ENCODE data around the gene GNLY. TPM values are rescaled to one million over a fixed set of nuclear protein-coding genes. Genes with fewer than 3 reads are reported as not detected.

GNLY gene
- total and polyA plus RNA-seq, 2 experiments from 2014 or later, result not detected

- Histone ChIP-seq H3K9me3 (ENCODE audit: low read depth) (no peaks in the 10 kb centered on the region), H3K4me3 (no peak overlapping the region), H3K36me3 (replicated peaks; ENCODE audit: insufficient read depth, low read depth) (no peaks in the 10 kb centered on the region), H2AFZ (no peak overlapping the region), H3K9me2 (replicated peaks; ENCODE audit: insufficient read depth) (no peaks in the 10 kb centered on the region), H3K4me2 (no peak overlapping the region), H4K20me1 (ENCODE audit: insufficient read depth, poor library complexity, severe bottlenecking) (no peaks in the 10 kb centered on the region), H3K27me3 (no peaks in the 10 kb centered on the region), H3K27ac (no peak overlapping the region), H3K4me1 (ENCODE audit: insufficient read depth) (no peaks in the 10 kb centered on the region), H3K79me2 (no peaks in the 10 kb centered on the region)
- 89% methylated on average over 7 of the region's 7 CpGs for WGBS (ENCODE audit: low lambda C conversion rate, missing lambda C conversion rate)
- DNase-seq (ENCODE audit: low spot score), result no peak
- TF ChIP-seq CTCF (IDR thresholded peaks at IDR 0.05; ENCODE audit: poor library complexity) (no peak), EZH2phosphoT487 (IDR thresholded peaks at IDR 0.05; ENCODE audit: low read depth, severe bottlenecking, unreplicated experiment) (no peak), EZH2 (IDR thresholded peaks at IDR 0.05; ENCODE audit: borderline replicate concordance) (no peak)
These were observed 33.4 kb upstream of the GNLY start for GRCh38 chr2:85660725-85661124.

GRCh38 chr2:85661139-85661858 is 32.9 kb upstream of the GNLY start:
- H4K20me1 ChIP-seq (ENCODE audit: insufficient read depth, poor library complexity, severe bottlenecking), result no peaks in the 10 kb centered on the region
- 93% methylated on average over 11 of the region's 14 CpGs for WGBS (ENCODE audit: low lambda C conversion rate, missing lambda C conversion rate)
- H3K27ac ChIP-seq, result no peak overlapping the region
- no peak overlapping the region for H2AFZ ChIP-seq
- no peaks in the 10 kb centered on the region for H3K36me3 ChIP-seq (replicated peaks; ENCODE audit: insufficient read depth, low read depth)
- no peak for DNase-seq (ENCODE audit: low spot score)
- no peaks in the 10 kb centered on the region for H3K27me3 ChIP-seq
- H3K9me2 ChIP-seq (replicated peaks; ENCODE audit: insufficient read depth), result no peaks in the 10 kb centered on the region
- H3K4me1 ChIP-seq (ENCODE audit: insufficient read depth), result no peaks in the 10 kb centered on the region
- H3K4me2 ChIP-seq, result no peak overlapping the region
- no peak overlapping the region for H3K4me3 ChIP-seq
- no peaks in the 10 kb centered on the region for H3K9me3 ChIP-seq (ENCODE audit: low read depth)
- TF ChIP-seq CTCF (IDR thresholded peaks at IDR 0.05; ENCODE audit: poor library complexity), result no peak
- TF ChIP-seq EZH2 (IDR thresholded peaks at IDR 0.05; ENCODE audit: borderline replicate concordance), result no peak
- TF ChIP-seq EZH2phosphoT487 (IDR thresholded peaks at IDR 0.05; ENCODE audit: low read depth, severe bottlenecking, unreplicated experiment), result no peak
- no peaks in the 10 kb centered on the region for H3K79me2 ChIP-seq

GRCh38 chr2:85662899-85663593 is 31.1 kb upstream of the GNLY start:
- no peak for TF ChIP-seq EZH2phosphoT487 (IDR thresholded peaks at IDR 0.05; ENCODE audit: low read depth, severe bottlenecking, unreplicated experiment)
- no peak for TF ChIP-seq CTCF (IDR thresholded peaks at IDR 0.05; ENCODE audit: poor library complexity)
- TF ChIP-seq EZH2 (IDR thresholded peaks at IDR 0.05; ENCODE audit: borderline replicate concordance), result no peak
- no peak overlapping the region for H3K27ac ChIP-seq

More at GRCh38 chr2:85662899-85663593, 31.1 kb upstream of the GNLY start:
- Histone ChIP-seq H3K79me2 (no peaks in the 10 kb centered on the region), H4K20me1 (ENCODE audit: insufficient read depth, poor library complexity, severe bottlenecking) (no peaks in the 10 kb centered on the region), H3K4me3 (no peak overlapping the region), H2AFZ (no peak overlapping the region), H3K36me3 (replicated peaks; ENCODE audit: insufficient read depth, low read depth) (no peaks in the 10 kb centered on the region), H3K9me2 (replicated peaks; ENCODE audit: insufficient read depth) (no peaks in the 10 kb centered on the region), H3K27me3 (no peaks in the 10 kb centered on the region), H3K4me1 (ENCODE audit: insufficient read depth) (no peaks in the 10 kb centered on the region), H3K4me2 (no peak overlapping the region), H3K9me3 (ENCODE audit: low read depth) (no peaks in the 10 kb centered on the region)
- 84% methylated on average over 10 of the region's 10 CpGs for WGBS (ENCODE audit: low lambda C conversion rate, missing lambda C conversion rate)
- DNase-seq (ENCODE audit: low spot score), result peak; percentile 38

Data from hepatocyte (in vitro differentiated cells).